NCI-H2107 (cell line): Measurements from ENCODE around the gene TMEM225.
"Not testable (repeated sequence)": the region's sequence is repeated elsewhere in the genome, so short reads cannot be mapped to it uniquely, and the experiment has no call there.

ENCODE experiments used
- DNase-seq: peaks from one replicate; lab custom pipeline; 2025; lab: John Stamatoyannopoulos, UW

The TMEM225 gene

GRCh38 chr11:123885570-123885969 lies at the start of gene TMEM225:
TMEM225 (minus strand) TSS chr11:123885670; CDS start chr11:123885425, 245 bp downstream.
- DNase-seq = no peak

- DNase-seq = no peak
Observed at GRCh38 chr11:123924027-123924426, 38.6 kb upstream of the TMEM225 start.

GRCh38 chr11:123920943-123921342 lies 35.5 kb upstream of the TMEM225 start:
- no peak for DNase-seq

GRCh38 chr11:123905826-123906225 lies 20.4 kb upstream of the TMEM225 start:
- no peak for DNase-seq

GRCh38 chr11:123904932-123905331 lies 19.5 kb upstream of the TMEM225 start:
- no peak for DNase-seq

- DNase-seq = no peak
Observed at GRCh38 chr11:123903932-123904331, 18.5 kb upstream of the TMEM225 start.

- DNase-seq = no peak
Observed at GRCh38 chr11:123901867-123902266, 16.4 kb upstream of the TMEM225 start, which contains the start of gene OR8D4. OR8D4 (plus strand) TSS chr11:123902167; CDS start chr11:123906432, 4,265 bp downstream.

GRCh38 chr11:123899792-123900191 lies 14.3 kb upstream of the TMEM225 start:
- no peak for DNase-seq

- no peak for DNase-seq
Observed at GRCh38 chr11:123892031-123892430, 6.6 kb upstream of the TMEM225 start.

- no peak for DNase-seq
Observed at GRCh38 chr11:123880912-123881311, 4.6 kb downstream of the TMEM225 start.

- DNase-seq = not testable (repeated sequence)
Observed at GRCh38 chr11:123867795-123868194, 17.7 kb downstream of the TMEM225 start.

- DNase-seq = not testable (repeated sequence)
Observed at GRCh38 chr11:123865293-123865692, 20.2 kb downstream of the TMEM225 start.

- DNase-seq = no peak
Observed at GRCh38 chr11:123859731-123860130, 25.7 kb downstream of the TMEM225 start.

GRCh38 chr11:123856444-123856843 lies 29.0 kb downstream of the TMEM225 start:
- no peak for DNase-seq

GRCh38 chr11:123853038-123853437 lies 32.4 kb downstream of the TMEM225 start:
- DNase-seq = no peak

- DNase-seq = no peak
Observed at GRCh38 chr11:123852321-123852720, 33.1 kb downstream of the TMEM225 start.

GRCh38 chr11:123851110-123851509 lies 34.4 kb downstream of the TMEM225 start:
- no peak for DNase-seq

- no peak for DNase-seq
Observed at GRCh38 chr11:123841174-123841573, 44.3 kb downstream of the TMEM225 start.

- no peak for DNase-seq
Observed at GRCh38 chr11:123839131-123839530, 46.3 kb downstream of the TMEM225 start.

GRCh38 chr11:123838659-123839058 lies 46.8 kb downstream of the TMEM225 start:
- DNase-seq = no peak

- DNase-seq = no peak
Observed at GRCh38 chr11:123838199-123838598, 47.3 kb downstream of the TMEM225 start.

GRCh38 chr11:123833095-123833494 lies 52.4 kb downstream of the TMEM225 start:
- DNase-seq = no peak
